H1 (cell line): ENCODE measurements around the gene CHD8. TPM values are rescaled to one million over a fixed set of nuclear protein-coding genes. Genes with fewer than 3 reads are reported as not detected.

Experiments used
- CTCF ChIA-PET: fragments of 300-600 bp; sonication (Branson Sonifier 250); formaldehyde crosslinking; loops from one replicate; lab custom pipeline; 2021; ENCODE audit not compliant: partially characterized antibody; lab: Charles Lee
- POLR2A ChIA-PET: fragments of 300-600 bp; sonication (Branson Sonifier 250); formaldehyde crosslinking; loops from one replicate; lab custom pipeline; 2021; ENCODE audit warnings: inconsistent platforms; ENCODE audit not compliant: partially characterized antibody; lab: Charles Lee
- DNase-seq, 2 experiments: peaks; one replicate each; pipeline versions ENCODE4 v3.0.0 to v3.0.0-alpha.2; 2010 to 2022; ENCODE audit warnings: low spot score in 2 of 2, low read depth in 1 of 2, mixed read lengths in 1 of 2
- FAIRE-seq: peaks from 2 replicates; lab custom pipeline; 2011; peaks lifted over from hg19 to GRCh38; lab: Jason Lieb, UNC
- H2AFZ ChIP-seq: 2 replicates; pipeline ENCODE4 v1.8.1; 2012; ENCODE audit warnings: low read length, inconsistent platforms
- H2AK5ac ChIP-seq: 2 replicates; pipeline ENCODE4 v1.6.1; 2013; ENCODE audit warnings: low read depth, low read length
- H2BK120ac ChIP-seq: replicated peaks from 2 replicates; pipeline ENCODE3; 2013; ENCODE audit warnings: low read depth, low read length, inconsistent platforms
- H2BK12ac ChIP-seq: 2 replicates; pipeline ENCODE4 v1.6.1; 2013; ENCODE audit warnings: low read depth, low read length
- H2BK15ac ChIP-seq: 2 replicates; pipeline ENCODE4 v1.6.1; 2013; ENCODE audit warnings: low read length
- H2BK20ac ChIP-seq: 2 replicates; pipeline ENCODE4 v1.6.1; 2013; ENCODE audit warnings: low read length
- H2BK5ac ChIP-seq: 2 replicates; pipeline ENCODE4 v1.6.1; 2013; ENCODE audit warnings: low read depth, low read length
- H3K14ac ChIP-seq: 2 replicates; pipeline ENCODE4 v1.6.1; 2013; ENCODE audit warnings: inconsistent platforms; ENCODE audit not compliant: insufficient read length
- H3K18ac ChIP-seq: 2 replicates; pipeline ENCODE4 v1.6.1; 2013; ENCODE audit warnings: low read length; ENCODE audit errors: extremely low read depth
- H3K23ac ChIP-seq: 2 replicates; pipeline ENCODE4 v1.6.1; 2013; ENCODE audit warnings: inconsistent platforms; ENCODE audit not compliant: insufficient read length
- H3K23me2 ChIP-seq: 2 replicates; pipeline ENCODE4 v1.6.1; 2013; ENCODE audit warnings: low read depth, low read length
- H3K27ac ChIP-seq: 2 replicates; pipeline ENCODE4 v1.6.1; 2011; ENCODE audit warnings: low read depth, low read length, inconsistent platforms
- H3K27me3 ChIP-seq, 4 experiments: replicated peaks in 1 of 4; 1 replicate in 1 of 4; 2 replicates in 3 of 4; pipeline versions ENCODE4 v1.6.1 to v1.8.1; 2011 to 2013; ENCODE audit warnings: low read length in 3 of 4, mild to moderate bottlenecking in 3 of 4, inconsistent platforms in 2 of 4, mixed read lengths in 2 of 4, moderate library complexity in 1 of 4; ENCODE audit not compliant: control insufficient read depth in 3 of 4, insufficient read depth in 3 of 4; ENCODE audit errors: extremely low read depth in 1 of 4
- H3K36me3 ChIP-seq, 4 experiments: 2 replicates each; pipeline versions ENCODE4 v1.6.1 to v1.8.1; 2011 to 2013; ENCODE audit warnings: mild to moderate bottlenecking in 4 of 4, low read length in 3 of 4, moderate library complexity in 2 of 4, control low read depth in 1 of 4, inconsistent platforms in 1 of 4; ENCODE audit not compliant: insufficient read depth in 4 of 4, control insufficient read depth in 2 of 4
- H3K4ac ChIP-seq: replicated peaks from 2 replicates; pipeline ENCODE3; 2013; ENCODE audit warnings: low read length, low read depth, mixed read lengths, inconsistent platforms; ENCODE audit not compliant: insufficient read length
- H3K4me1 ChIP-seq, 4 experiments: replicated peaks in 1 of 4; 1 replicate in 1 of 4; 2 replicates in 3 of 4; pipeline versions ENCODE4 v1.6.1 to v1.8.1; 2011 to 2013; ENCODE audit warnings: low read length in 3 of 4, inconsistent platforms in 2 of 4, mixed read lengths in 1 of 4; ENCODE audit not compliant: insufficient read depth in 4 of 4, control insufficient read depth in 3 of 4
- H3K4me2 ChIP-seq, 2 experiments: 2 replicates each; pipeline versions ENCODE4 v1.6.1 to v1.8.1; 2011 to 2013; ENCODE audit warnings: low read depth in 2 of 2, low read length in 2 of 2, control low read depth in 1 of 2, inconsistent platforms in 1 of 2, mild to moderate bottlenecking in 1 of 2; ENCODE audit not compliant: insufficient read depth in 1 of 2
- H3K4me3 ChIP-seq, 4 experiments: fragments of 200-600, 300-600 bp in 1 of 4; sonication (generic), shearing (Covaris generic), sonication (Bioruptor Twin) in 1 of 4; 2 replicates each; pipeline versions ENCODE4 v1.5.1 to v1.8.1; 2011 to 2016; ENCODE audit warnings: low read length in 4 of 4, low read depth in 3 of 4, control low read depth in 2 of 4, inconsistent platforms in 2 of 4, mild to moderate bottlenecking in 2 of 4, mixed read lengths in 1 of 4, moderate library complexity in 1 of 4; ENCODE audit not compliant: insufficient read depth in 2 of 4; ENCODE audit errors: extremely low read depth in 1 of 4
- H3K56ac ChIP-seq: replicated peaks from 2 replicates; pipeline ENCODE3; 2013; ENCODE audit warnings: low read depth, mild to moderate bottlenecking, mixed read lengths, low read length, inconsistent platforms; ENCODE audit not compliant: insufficient read length
- H3K79me1 ChIP-seq: 2 replicates; pipeline ENCODE4 v1.6.1; 2013; ENCODE audit warnings: low read depth, low read length, control low read depth
- H3K79me2 ChIP-seq, 2 experiments: 2 replicates each; pipeline versions ENCODE4 v1.6.1 to v1.8.1; 2012 to 2013; ENCODE audit warnings: low read length in 2 of 2, mild to moderate bottlenecking in 2 of 2, inconsistent platforms in 1 of 2; ENCODE audit not compliant: insufficient read depth in 2 of 2, control insufficient read depth in 1 of 2
- H3K9ac ChIP-seq, 4 experiments: replicated peaks in 1 of 4; 1 replicate in 1 of 4; 2 replicates in 3 of 4; pipeline versions ENCODE4 v1.6.1 to v1.8.1; 2011 to 2013; ENCODE audit warnings: low read depth in 3 of 4, low read length in 3 of 4, control low read depth in 2 of 4, mild to moderate bottlenecking in 2 of 4, moderate library complexity in 2 of 4, inconsistent platforms in 1 of 4; ENCODE audit errors: extremely low read depth in 1 of 4
- H3K9me3 ChIP-seq, 2 experiments: 2 replicates each; pipeline versions ENCODE4 v1.6.1 to v1.8.1; 2012 to 2013; ENCODE audit warnings: mild to moderate bottlenecking in 2 of 2, moderate library complexity in 2 of 2, control low read depth in 1 of 2, inconsistent platforms in 1 of 2, low read depth in 1 of 2, low read length in 1 of 2, mixed read lengths in 1 of 2; ENCODE audit not compliant: insufficient read depth in 2 of 2
- H4K20me1 ChIP-seq, 2 experiments: replicated peaks in 1 of 2; 2 replicates each; pipeline versions ENCODE3 to v1.8.1; 2011 to 2013; ENCODE audit warnings: inconsistent platforms in 2 of 2, low read length in 2 of 2, mild to moderate bottlenecking in 1 of 2; ENCODE audit not compliant: insufficient read depth in 2 of 2, control insufficient read depth in 1 of 2
- H4K5ac ChIP-seq: 2 replicates; pipeline ENCODE4 v1.6.1; 2013; ENCODE audit warnings: low read length, low read depth, mixed read lengths, inconsistent platforms; ENCODE audit not compliant: insufficient read length
- H4K8ac ChIP-seq: 2 replicates; pipeline ENCODE4 v1.8.0; 2013; ENCODE audit warnings: mild to moderate bottlenecking, moderate library complexity, low read length, inconsistent platforms; ENCODE audit not compliant: insufficient read depth; ENCODE audit errors: extremely low read depth
- H4K91ac ChIP-seq: replicated peaks from 2 replicates; pipeline ENCODE3; 2013; ENCODE audit warnings: low read length, mixed read lengths, inconsistent platforms; ENCODE audit not compliant: insufficient read length
- EGR1 ChIP-seq: IDR thresholded peaks from 2 replicates; pipeline ENCODE4 v1.6.1; 2011; ENCODE audit warnings: low read depth, low read length, borderline replicate concordance
- SIX5 ChIP-seq: IDR thresholded peaks from 2 replicates; pipeline ENCODE4 v1.6.1; 2011; ENCODE audit warnings: mild to moderate bottlenecking, low read depth, low read length
- TAF7 ChIP-seq: optimal IDR thresholded peaks from 2 replicates; pipeline ENCODE3; 2011; ENCODE audit warnings: low read depth, mild to moderate bottlenecking, inconsistent platforms, low read length, moderate library complexity, borderline replicate concordance
- TCF12 ChIP-seq: IDR thresholded peaks from 2 replicates; pipeline ENCODE4 v1.6.1; 2011; ENCODE audit warnings: low read depth, mild to moderate bottlenecking, low read length
- polyA plus RNA-seq, 7 experiments: library from polyadenylated mRNA; depleted of rRNA in 3 of 7; stranded (reverse) in 5 of 7; unstranded in 2 of 7; fragments of >200 nt in 5 of 7; fragments of 200-250 nt in 2 of 7; gene quantifications; 1 replicate in 5 of 7; 2 replicates in 1 of 7; 4 replicates in 1 of 7; pipeline versions ENCODE4 v1.2.1 to v1.2.3, GENCODE V29; 2011 to 2013; ENCODE audit warnings: missing spikeins in 2 of 7, mixed read lengths in 2 of 7
- total RNA-seq: library from RNA; stranded (reverse); fragmentation: NEBNext Ultra II Directional; extraction: Animal tissue kit (Norgen Biotek cat#: 25700); gene quantifications from 2 replicates; pipeline ENCODE4 v1.2.1, GENCODE V29; 2021

Gene CHD8
- total and polyA plus RNA-seq, 2 of the 8 experiments (the other 6 are each of a cell fraction or from before 2014, with no cell fraction given): 88.3 to 140 TPM

- H3K79me1 ChIP-seq: no peaks in the 10 kb centered on the region
- H3K14ac ChIP-seq: no peak overlapping the region
- no peak overlapping the region for H3K4me3 ChIP-seq
- no peaks in the 10 kb centered on the region for H4K20me1 ChIP-seq
- H4K8ac ChIP-seq: no peak overlapping the region
- no peak overlapping the region for H2BK120ac ChIP-seq
- no peaks in the 10 kb centered on the region for H3K27me3 ChIP-seq
- H3K79me2 ChIP-seq: no peaks in the 10 kb centered on the region
- no peak overlapping the region for H4K5ac ChIP-seq
- no peak overlapping the region for H2AFZ ChIP-seq
- no peak overlapping the region for H2AK5ac ChIP-seq
- FAIRE-seq: no peak
- H2BK5ac ChIP-seq: no peak overlapping the region
- H3K18ac ChIP-seq: no peak overlapping the region
- H2BK15ac ChIP-seq: no peak overlapping the region
- H3K4ac ChIP-seq: no peak overlapping the region
- no peaks in the 10 kb centered on the region for H3K4me1 ChIP-seq
- peaks cover 40 to 97% (median 93%) of the 10 kb centered on the region in 4 experiments for H3K36me3 ChIP-seq
- POLR2A ChIA-PET: interaction anchor here (0.9 to 1.4 kb wide), 4 partner anchors 13 to 38 kb away, joined by 3 to 5 read pairs (median 3); no protein-coding TSS in a partner anchor
- no peak overlapping the region for H3K27ac ChIP-seq
- no peak overlapping the region for H2BK12ac ChIP-seq
- no peak overlapping the region for H3K4me2 ChIP-seq
- H3K9me3 ChIP-seq: no peaks in the 10 kb centered on the region
- H3K56ac ChIP-seq: no peak overlapping the region
- H2BK20ac ChIP-seq: no peak overlapping the region
- no peak for TF ChIP-seq TAF7
- no peak for TF ChIP-seq TCF12
- TF ChIP-seq EGR1: no peak
- TF ChIP-seq SIX5: no peak
- TF ChIP-seq, all 59 proteins: peak for 0
- Histone ChIP-seq H3K23me2 (no peaks in the 10 kb centered on the region), H3K23ac (no peak overlapping the region), H4K91ac (no peak overlapping the region), H3K9ac (no peak overlapping the region)
- CTCF ChIA-PET: interaction anchor here (0.6 to 1.5 kb wide), 4 partner anchors 14 to 143 kb away, joined by 3 to 5 read pairs (median 4); no protein-coding TSS in a partner anchor
- DNase-seq: no peak
These were observed 49.7 kb downstream of the CHD8 start for GRCh38 chr14:21406213-21406612.
